ENCODE measurements around the gene PKN1. TPM values are rescaled to one million over a fixed set of nuclear protein-coding genes. Genes with fewer than 3 reads are reported as not detected.

Gene PKN1
- total and polyA plus RNA-seq, 8 donors, result 42.0 to 268 (median 87.9) TPM

GRCh38 chr19:14519860-14520407 lies 86.8 kb downstream of the PKN1 start:
- H3K4me3 ChIP-seq, result no peak overlapping the region

GRCh38 chr19:14520543-14520942 lies 87.4 kb downstream of the PKN1 start:
- no peaks in the 10 kb centered on the region for H3K27me3 ChIP-seq
- no peaks in the 10 kb centered on the region for H3K9me3 ChIP-seq
- H3K4me3 ChIP-seq, result no peak overlapping the region
- H3K36me3 ChIP-seq, result peaks cover 8 to 13% (median 10%) of the 10 kb centered on the region in 4 donors
- TF ChIP-seq CTCF (IDR thresholded peaks at IDR 0.05), result no peak
- TF ChIP-seq POLR2A (IDR thresholded peaks at IDR 0.05), result no peak
- no peak for TF ChIP-seq POLR2AphosphoS5 (IDR thresholded peaks at IDR 0.05)
- TF ChIP-seq EP300 (IDR thresholded peaks at IDR 0.05), result no peak
- intact Hi-C loops (cut with DNase I; ENCODE audit: low total_unique reads), result no loop called here
- 91 to 96% (median 92%) methylated on average over 4 of the region's 4 CpGs for WGBS, 5 donors
- peak overlapping the region in 4 of 5 donors; percentile 99 to 100 (median 100) for H3K27ac ChIP-seq
- no peak for DNase-seq
- H3K4me1 ChIP-seq, result peaks cover 30 to 57% (median 35%) of the 10 kb centered on the region in 4 donors

More at GRCh38 chr19:14519860-14520407, 86.8 kb downstream of the PKN1 start:
- Histone ChIP-seq H3K27me3 (no peaks in the 10 kb centered on the region), H3K27ac (peak overlapping the region; percentile 97 to 100 (median 99)), H3K36me3 (peaks cover 14 to 19% (median 17%) of the 10 kb centered on the region in 4 donors), H3K4me1 (peaks cover 36 to 63% (median 41%) of the 10 kb centered on the region in 4 donors), H3K9me3 (no peaks in the 10 kb centered on the region)
- intact Hi-C loops (cut with DNase I; ENCODE audit: low total_unique reads), result no loop called here
- 38 to 59% (median 46%) methylated on average over 2 of the region's 2 CpGs for WGBS, 5 donors
- DNase-seq, result peak; percentile 57 to 60
- TF ChIP-seq POLR2AphosphoS5 (IDR thresholded peaks at IDR 0.05) (peak in 2 of 3 donors; percentile 37 to 83), CTCF (IDR thresholded peaks at IDR 0.05) (no peak)

Small RNA genes within 50 kb of the gene (small RNA-seq; reads per million reads assigned to genes)
- gene SNRPGP15, result 0 reads per million in 4 donors

Other genes starting within 250 kb of the PKN1 start
- 10 to 100 TPM in 4 of 5 donors, 1 to 10 TPM in 1; 9.0 to 24.5 (median 18.7) TPM for gene ADGRL1, start 227.1 kb upstream of the PKN1 start, total RNA-seq
- 10 to 100 TPM in 1 of 3 donors, 1 to 10 TPM in 2; 6.0 to 11.0 (median 6.7) TPM for gene ADGRL1, start 227.1 kb upstream of the PKN1 start, polyA plus RNA-seq
- 100 to 1,000 TPM in 1 of 5 donors, 10 to 100 TPM in 4; 12.3 to 128 (median 52.5) TPM for gene ADGRE5, start 51.9 kb upstream of the PKN1 start, total RNA-seq
- 10 to 100 TPM; 11.4 to 26.5 (median 12.1) TPM for gene ADGRE5, start 51.9 kb upstream of the PKN1 start, polyA plus RNA-seq
- 100 to 1,000 TPM in 3 of 5 donors, 10 to 100 TPM in 2; 37.1 to 298 (median 107) TPM for gene DDX39A, start 14.0 kb upstream of the PKN1 start, total RNA-seq
- gene DDX39A, start 14.0 kb upstream of the PKN1 start, polyA plus RNA-seq, result 100 to 1,000 TPM in 2 of 3 donors, 10 to 100 TPM in 1; 68.3 to 136 (median 114) TPM
- 1 to 10 TPM in 2 of 5 donors, not detected in 3; 1.2 to 3.3 TPM for gene PTGER1, start 42.0 kb downstream of the PKN1 start, total RNA-seq
- 1 to 10 TPM in 2 of 3 donors, not detected in 1; 1.4 to 3.4 TPM for gene PTGER1, start 42.0 kb downstream of the PKN1 start, polyA plus RNA-seq
- gene GIPC1, start 62.8 kb downstream of the PKN1 start, total RNA-seq, result 100 to 1,000 TPM in 4 of 5 donors, 10 to 100 TPM in 1; 73.3 to 662 (median 174) TPM
- 100 to 1,000 TPM in 2 of 3 donors, 10 to 100 TPM in 1; 98.9 to 126 (median 102) TPM for gene GIPC1, start 62.8 kb downstream of the PKN1 start, polyA plus RNA-seq
- 10 to 100 TPM in 4 of 5 donors, 1 to 10 TPM in 1; 9.9 to 62.6 (median 33.0) TPM for gene DNAJB1, start 85.1 kb downstream of the PKN1 start, total RNA-seq
- 10 to 100 TPM; 74.9 to 85.8 (median 80.9) TPM for gene DNAJB1, start 85.1 kb downstream of the PKN1 start, polyA plus RNA-seq
- 10 to 100 TPM; 10.5 to 90.4 (median 54.0) TPM for gene TECR, start 96.3 kb downstream of the PKN1 start, total RNA-seq
- gene TECR, start 96.3 kb downstream of the PKN1 start, polyA plus RNA-seq, result 100 to 1,000 TPM; 114 to 266 (median 166) TPM
- gene NDUFB7, start 138.8 kb downstream of the PKN1 start, total RNA-seq, result 1,000 to 10,000 TPM in 1 of 5 donors, 100 to 1,000 TPM in 4; 159 to 1,175 (median 226) TPM
- gene NDUFB7, start 138.8 kb downstream of the PKN1 start, polyA plus RNA-seq, result 100 to 1,000 TPM; 558 to 652 (median 596) TPM
- gene CLEC17A, start 149.8 kb downstream of the PKN1 start, total RNA-seq, result under 1 TPM in 1 of 5 donors, not detected in 4; 0.18 TPM
- under 1 TPM in 1 of 3 donors, not detected in 2; 0.18 TPM for gene CLEC17A, start 149.8 kb downstream of the PKN1 start, polyA plus RNA-seq
- gene ADGRE3, start 241.5 kb downstream of the PKN1 start, total RNA-seq, result under 1 TPM in 1 of 5 donors, not detected in 4; 0.55 TPM
- not detected for gene ADGRE3, start 241.5 kb downstream of the PKN1 start, polyA plus RNA-seq

All from stomach (tissue), 9 donors.